Measurements from ENCODE around the gene SLC6A11.

Gene SLC6A11

GRCh38 chr3:10933805-10934481 lies 117.9 kb downstream of the SLC6A11 start:
- peak; percentile 66 for DNase-seq

GRCh38 chr3:10935028-10935427 lies 119.0 kb downstream of the SLC6A11 start:
- no peak for DNase-seq

- DNase-seq = no peak
Measured at GRCh38 chr3:10935846-10936631, 120.0 kb downstream of the SLC6A11 start.

- DNase-seq = no peak
Measured at GRCh38 chr3:10936686-10937085, 120.7 kb downstream of the SLC6A11 start.

DNA sequence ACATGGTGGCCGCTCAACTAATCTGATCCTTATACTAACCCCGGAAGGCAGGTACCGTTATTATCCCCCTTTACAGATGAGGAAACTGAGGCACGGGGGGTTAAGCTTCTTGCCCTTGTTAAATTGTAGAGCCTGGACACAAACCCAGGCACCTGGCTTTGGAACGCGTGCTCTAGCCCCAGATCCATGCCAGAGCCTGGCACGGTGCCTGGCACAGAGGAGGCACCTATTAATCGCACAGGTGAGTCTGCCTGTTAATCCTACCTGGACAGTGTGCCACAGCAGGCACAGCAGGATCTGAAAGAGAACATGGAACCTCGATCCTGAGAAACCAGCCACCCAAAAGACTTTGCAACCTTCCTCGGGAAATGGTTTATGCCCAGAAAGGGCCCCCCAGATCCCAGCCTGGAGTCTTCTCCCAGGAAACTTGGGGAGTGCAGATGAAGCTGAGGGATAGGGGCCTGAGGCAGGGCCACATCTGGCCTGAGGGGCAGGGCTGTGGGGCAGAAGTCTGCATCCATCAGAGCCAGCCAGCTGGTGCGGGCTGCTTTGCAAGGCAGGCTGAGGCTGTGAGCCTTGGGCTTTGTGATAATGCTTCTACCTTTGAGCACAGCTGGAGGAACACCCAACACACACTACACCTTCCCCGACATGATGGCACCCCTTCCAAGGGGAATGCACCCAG lies 121.3 kb downstream of the SLC6A11 start:
- no peak for DNase-seq

GRCh38 chr3:10939556-10939955 lies 123.5 kb downstream of the SLC6A11 start:
- DNase-seq = no peak

DNA sequence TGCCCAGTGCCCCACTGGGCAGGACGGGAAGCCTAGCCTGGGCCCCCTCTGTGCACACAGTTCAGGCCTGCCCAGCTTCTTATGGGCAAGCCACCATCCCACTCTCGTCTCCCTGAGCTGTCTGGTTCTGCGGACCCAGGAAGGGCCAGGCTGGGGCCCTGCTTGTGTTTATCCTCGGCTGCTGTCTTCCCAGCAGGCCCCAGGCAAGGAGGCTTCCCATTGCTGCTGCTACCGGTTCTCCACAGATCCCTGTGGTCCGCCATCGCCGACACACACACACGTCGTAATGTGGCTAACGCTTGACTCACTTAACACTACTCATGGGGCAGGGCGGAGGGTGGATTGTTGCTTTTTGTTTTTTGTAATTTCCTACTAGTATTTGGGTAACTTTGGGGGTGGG lies 124.1 kb downstream of the SLC6A11 start:
- no peak for DNase-seq

DNA sequence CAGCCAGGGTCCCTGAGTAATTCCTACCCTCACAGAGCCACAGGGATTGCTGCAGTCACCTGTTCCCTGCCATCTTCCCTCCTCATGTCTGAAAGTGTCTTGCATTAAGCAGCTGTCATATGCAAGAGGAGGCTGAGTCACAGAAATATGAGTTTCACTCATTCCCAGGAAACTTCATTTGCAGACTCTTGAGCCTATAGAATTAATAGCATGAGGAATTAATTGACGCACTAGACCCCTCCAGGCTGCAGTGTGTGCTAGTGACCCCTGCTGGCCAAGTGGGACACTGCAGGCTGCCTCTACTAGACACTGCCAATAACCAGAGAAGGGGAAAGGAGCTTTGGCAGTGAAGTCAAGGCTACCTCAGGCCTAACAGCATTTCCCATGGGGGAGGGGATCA lies 125.9 kb downstream of the SLC6A11 start:
- DNase-seq = no peak

GRCh38 chr3:10942690-10943205 lies 126.7 kb downstream of the SLC6A11 start:
- DNase-seq = no peak

- no peak for DNase-seq
Measured at GRCh38 chr3:10944866-10945265, 128.8 kb downstream of the SLC6A11 start.

DNA sequence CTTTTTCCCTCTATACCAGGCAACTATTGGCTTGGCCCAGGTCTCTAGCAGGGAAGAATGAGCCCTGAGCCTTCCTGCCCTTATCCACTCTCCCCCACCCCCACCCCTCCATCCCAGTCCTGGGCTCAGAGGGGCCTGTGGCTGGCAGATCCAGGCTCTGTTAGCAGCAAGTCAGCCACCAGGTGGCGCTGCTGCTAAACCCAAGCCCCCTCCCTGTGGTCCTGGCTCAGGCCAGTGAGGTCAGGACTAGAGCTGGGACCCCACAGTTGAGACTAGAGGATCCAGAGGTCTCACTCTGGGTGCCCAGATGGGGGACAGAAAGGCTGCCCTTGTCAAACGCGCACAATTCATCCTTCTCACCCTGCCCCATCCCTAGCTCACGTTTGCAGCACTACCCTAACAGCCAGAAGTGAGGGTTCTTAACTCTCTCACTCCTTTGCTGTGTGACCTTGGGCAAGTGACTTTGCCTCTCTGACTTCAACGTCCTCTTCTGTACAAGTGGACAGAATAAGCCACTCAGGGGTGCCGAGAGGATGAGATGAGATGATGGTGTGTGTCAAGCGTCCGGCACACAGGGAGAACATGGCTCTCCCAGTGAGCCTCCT lies 129.8 kb downstream of the SLC6A11 start:
- DNase-seq = no peak

GRCh38 chr3:10946526-10946925 lies 130.5 kb downstream of the SLC6A11 start:
- DNase-seq = no peak

DNA sequence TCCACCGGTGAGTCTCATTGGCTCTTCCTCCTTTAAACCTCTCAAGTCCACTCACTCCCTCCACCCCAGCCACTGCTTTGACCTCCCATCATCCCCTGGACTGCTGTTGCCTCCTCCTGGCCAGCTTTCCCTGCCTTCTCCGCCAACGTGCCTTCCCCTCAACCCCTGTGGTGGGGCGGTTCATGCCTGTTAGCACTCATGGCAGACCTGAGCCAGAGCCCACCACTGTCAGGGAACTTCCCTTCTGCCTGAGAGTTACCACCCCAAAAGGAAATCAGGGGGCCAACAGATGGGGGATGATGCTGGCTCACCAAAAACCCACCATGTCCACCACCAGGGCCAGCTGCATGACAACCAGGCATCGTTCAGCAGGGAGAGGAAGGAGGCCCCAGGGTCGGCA lies 132.3 kb downstream of the SLC6A11 start:
- no peak for DNase-seq

GRCh38 chr3:10949197-10949596 lies 133.2 kb downstream of the SLC6A11 start:
- no peak for DNase-seq

GRCh38 chr3:10950476-10951294 lies 134.7 kb downstream of the SLC6A11 start:
- peak; percentile 14 for DNase-seq

DNA sequence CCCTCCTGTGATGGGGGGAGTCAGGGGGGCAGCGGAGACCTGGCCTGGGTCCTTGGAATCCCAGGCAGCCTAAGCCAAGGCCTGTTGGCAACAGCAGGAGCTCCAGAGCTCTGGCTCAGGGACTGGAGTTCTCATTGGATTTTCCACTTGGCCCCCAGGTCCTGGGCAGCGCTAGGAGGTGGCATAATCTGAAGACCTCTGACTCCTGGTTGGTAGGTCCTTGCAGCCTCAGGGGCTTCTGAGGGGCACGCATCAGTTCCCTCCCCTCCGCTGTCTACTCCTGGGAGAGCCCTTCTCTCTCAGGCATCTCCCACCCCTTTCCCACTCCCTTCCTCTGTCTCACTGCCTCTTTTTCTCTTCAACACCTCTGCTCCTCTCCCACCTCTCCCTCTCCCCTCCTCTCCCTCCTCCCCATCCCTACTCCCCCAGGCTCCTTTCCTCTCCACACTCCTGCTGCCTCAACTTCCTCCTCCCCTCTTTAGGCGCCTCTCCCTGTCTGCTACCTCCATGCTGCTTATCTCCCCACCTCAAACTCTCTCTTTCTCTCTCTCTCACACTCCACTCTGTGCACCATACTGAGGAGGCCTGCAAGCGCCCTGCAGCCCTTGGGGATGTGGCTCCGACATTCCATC lies 135.4 kb downstream of the SLC6A11 start:
- DNase-seq = no peak

- DNase-seq = no peak
Measured at GRCh38 chr3:10952525-10952924, 136.5 kb downstream of the SLC6A11 start.

GRCh38 chr3:10954740-10955139 lies 138.7 kb downstream of the SLC6A11 start:
- no peak for DNase-seq

GRCh38 chr3:10955711-10956453 lies 139.9 kb downstream of the SLC6A11 start:
- DNase-seq = no peak

GRCh38 chr3:10956531-10956930 lies 140.5 kb downstream of the SLC6A11 start:
- no peak for DNase-seq

GRCh38 chr3:10956986-10957385 lies 141.0 kb downstream of the SLC6A11 start:
- DNase-seq = no peak
